Ovary (tissue), 3 donors: ENCODE measurements around the gene LTBP4.

ENCODE experiments used
- EP300 ChIP-seq: sonication (generic); formaldehyde crosslinking; IDR thresholded peaks from one replicate; pipeline ENCODE4 v1.6.1; 2017; ENCODE audit warnings: antibody characterized with exemption
- TF ChIP-seq, protein P1 (sequence below), 3 donors: fragments of 450-650 bp in 2 of 3; fragments of 200-600 bp in 1 of 3; IDR thresholded peaks; one replicate each; pipeline versions ENCODE4 v1.5.1 to v1.8.0; 2016 to 2022; ENCODE audit warnings: antibody characterized with exemption in 3 of 3, mild to moderate bottlenecking in 1 of 3
- donor health status: DM: no; HTN: no; CAD: no.

DNA sequence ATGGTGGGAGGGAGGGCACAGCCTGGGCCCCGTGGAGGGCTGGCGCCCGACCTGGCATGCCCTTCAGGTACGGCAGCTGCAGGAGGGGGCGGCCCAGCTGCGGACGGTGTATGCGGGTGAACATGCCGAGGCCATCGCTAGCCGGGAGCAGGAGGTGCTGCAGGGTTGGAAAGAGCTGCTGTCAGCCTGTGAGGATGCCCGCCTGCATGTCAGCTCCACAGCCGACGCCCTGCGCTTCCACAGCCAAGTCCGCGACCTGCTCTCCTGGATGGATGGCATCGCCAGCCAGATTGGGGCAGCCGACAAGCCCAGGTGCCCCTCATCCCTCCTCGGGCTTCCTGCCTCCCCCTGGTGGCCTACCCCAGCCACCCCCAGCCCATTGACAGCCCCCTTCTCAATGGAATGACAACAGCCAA, 41.1 kb upstream of the LTBP4 start:
- TF ChIP-seq, protein P1, sequence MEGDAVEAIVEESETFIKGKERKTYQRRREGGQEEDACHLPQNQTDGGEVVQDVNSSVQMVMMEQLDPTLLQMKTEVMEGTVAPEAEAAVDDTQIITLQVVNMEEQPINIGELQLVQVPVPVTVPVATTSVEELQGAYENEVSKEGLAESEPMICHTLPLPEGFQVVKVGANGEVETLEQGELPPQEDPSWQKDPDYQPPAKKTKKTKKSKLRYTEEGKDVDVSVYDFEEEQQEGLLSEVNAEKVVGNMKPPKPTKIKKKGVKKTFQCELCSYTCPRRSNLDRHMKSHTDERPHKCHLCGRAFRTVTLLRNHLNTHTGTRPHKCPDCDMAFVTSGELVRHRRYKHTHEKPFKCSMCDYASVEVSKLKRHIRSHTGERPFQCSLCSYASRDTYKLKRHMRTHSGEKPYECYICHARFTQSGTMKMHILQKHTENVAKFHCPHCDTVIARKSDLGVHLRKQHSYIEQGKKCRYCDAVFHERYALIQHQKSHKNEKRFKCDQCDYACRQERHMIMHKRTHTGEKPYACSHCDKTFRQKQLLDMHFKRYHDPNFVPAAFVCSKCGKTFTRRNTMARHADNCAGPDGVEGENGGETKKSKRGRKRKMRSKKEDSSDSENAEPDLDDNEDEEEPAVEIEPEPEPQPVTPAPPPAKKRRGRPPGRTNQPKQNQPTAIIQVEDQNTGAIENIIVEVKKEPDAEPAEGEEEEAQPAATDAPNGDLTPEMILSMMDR (IDR thresholded peaks at IDR 0.05) = no peak
- TF ChIP-seq EP300 = no peak
